ENCODE results near the gene SLC41A3. TPM values are rescaled to one million over a fixed set of nuclear protein-coding genes. Genes with fewer than 3 reads are reported as not detected.

The SLC41A3 gene
- total and polyA plus RNA-seq, 2 of the 8 experiments (the other 6 are each of a cell fraction or from before 2014, with no cell fraction given) = 30.2 to 56.4 TPM

DNA sequence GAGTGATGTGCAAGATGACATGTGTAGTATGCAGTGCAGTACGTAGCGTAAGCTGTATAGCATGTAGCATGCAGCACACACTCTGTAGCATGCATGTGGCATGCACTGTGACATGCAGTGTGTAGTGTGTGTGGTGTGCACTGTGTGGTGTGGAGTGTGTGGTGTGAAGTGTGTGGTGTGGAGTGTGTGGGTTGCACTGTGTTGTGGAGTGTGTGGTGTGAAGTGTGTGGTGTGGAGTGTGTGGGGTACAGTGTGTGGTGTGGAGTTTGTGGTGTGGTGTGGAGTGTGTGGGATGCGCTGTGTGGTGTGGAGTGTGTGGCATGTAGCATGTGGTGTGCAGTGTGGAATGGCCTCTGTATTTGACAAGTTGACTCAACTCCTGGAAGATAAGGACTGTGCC is 75.7 kb downstream of the SLC41A3 start (continued):
- TF ChIP-seq EGR1 (IDR thresholded peaks at IDR 0.05; ENCODE audit: borderline replicate concordance, low read depth, low read length) (no peak), SP4 (IDR thresholded peaks at IDR 0.05; ENCODE audit: low read length) (no peak), POLR2A (IDR thresholded peaks at IDR 0.05; ENCODE audit: control extremely low read depth in 1 of 2, low read depth in 2 of 2, low read length in 2 of 2) (no peak), CHD2 (IDR thresholded peaks at IDR 0.05; ENCODE audit: low read length) (no peak), FOSL1 (IDR thresholded peaks at IDR 0.05; ENCODE audit: insufficient read depth, low read depth, low read length) (no peak), KDM4A (IDR thresholded peaks at IDR 0.05; ENCODE audit: low read depth, low read length, severe bottlenecking) (no peak), SAP30 (IDR thresholded peaks at IDR 0.05; ENCODE audit: insufficient read depth, insufficient replicate concordance, low read length) (no peak), KDM1A (IDR thresholded peaks at IDR 0.05; ENCODE audit: borderline replicate concordance, low read length) (no peak)
- TF ChIP-seq, protein P1, sequence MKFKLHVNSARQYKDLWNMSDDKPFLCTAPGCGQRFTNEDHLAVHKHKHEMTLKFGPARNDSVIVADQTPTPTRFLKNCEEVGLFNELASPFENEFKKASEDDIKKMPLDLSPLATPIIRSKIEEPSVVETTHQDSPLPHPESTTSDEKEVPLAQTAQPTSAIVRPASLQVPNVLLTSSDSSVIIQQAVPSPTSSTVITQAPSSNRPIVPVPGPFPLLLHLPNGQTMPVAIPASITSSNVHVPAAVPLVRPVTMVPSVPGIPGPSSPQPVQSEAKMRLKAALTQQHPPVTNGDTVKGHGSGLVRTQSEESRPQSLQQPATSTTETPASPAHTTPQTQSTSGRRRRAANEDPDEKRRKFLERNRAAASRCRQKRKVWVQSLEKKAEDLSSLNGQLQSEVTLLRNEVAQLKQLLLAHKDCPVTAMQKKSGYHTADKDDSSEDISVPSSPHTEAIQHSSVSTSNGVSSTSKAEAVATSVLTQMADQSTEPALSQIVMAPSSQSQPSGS (IDR thresholded peaks at IDR 0.05; ENCODE audit: low read length) = no peak
